Activated naive CD4-positive, alpha-beta T cell treated with anti-CD3 and anti-CD28 coated beads, Interleukin-2, amount 50 U/mL, for 16 hours (primary cell): ENCODE data around the gene TAL1.
"Not testable (repeated sequence)": the region's sequence is repeated elsewhere in the genome, so short reads cannot be mapped to it uniquely, and the experiment has no call there.

Experiments used
- DNase-seq: peaks from one replicate; pipeline ENCODE4 v3.0.0-alpha.2; 2020

The TAL1 gene

DNA sequence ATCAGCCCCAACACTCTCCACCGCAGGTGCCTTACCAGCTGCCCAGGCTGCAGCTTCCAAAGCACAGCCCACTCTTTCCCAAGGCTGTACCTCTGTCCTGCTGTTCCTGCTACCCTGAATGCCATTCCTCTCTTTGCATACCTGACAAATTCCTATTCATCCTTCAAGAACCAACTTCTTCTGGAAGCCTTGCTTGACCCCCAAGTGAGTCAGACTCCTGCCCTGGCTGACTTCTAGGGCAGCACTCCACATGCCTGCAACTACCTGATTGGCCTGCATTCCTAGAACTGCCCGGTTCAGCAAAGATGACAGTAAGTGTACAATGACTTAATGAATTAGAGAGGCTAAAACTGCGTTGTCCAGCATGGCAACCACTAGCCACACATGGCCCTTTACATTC is 21.4 kb downstream of the TAL1 start:
- no peak for DNase-seq

DNA sequence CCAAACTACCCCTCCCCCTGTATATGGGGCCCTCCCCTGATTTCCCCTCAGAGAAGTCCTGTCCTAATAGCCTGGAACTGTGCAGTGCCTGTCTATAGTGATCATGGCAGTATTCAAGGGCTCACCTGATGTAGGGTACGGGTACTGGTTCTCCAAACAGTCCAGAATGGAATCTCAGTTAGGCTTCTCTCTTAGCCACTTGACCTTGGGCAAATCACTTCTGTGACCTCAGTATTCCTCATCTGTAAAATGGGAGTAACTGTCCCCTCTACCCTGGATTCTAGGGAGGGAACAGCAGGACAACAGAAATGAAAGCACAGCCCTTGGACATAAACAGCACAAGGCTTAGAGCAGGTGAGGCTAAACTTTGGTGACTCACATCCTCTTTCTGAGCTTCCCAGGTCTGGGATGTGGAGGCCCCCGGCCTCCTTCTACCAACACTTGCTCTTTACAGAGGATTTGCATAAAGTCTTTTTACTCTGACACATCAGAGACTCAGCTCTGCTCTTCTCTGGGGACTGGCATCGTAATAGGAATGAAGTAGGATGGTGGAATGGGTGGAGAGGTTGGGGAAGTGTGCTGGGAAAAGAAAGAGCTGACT is 22.2 kb downstream of the TAL1 start:
- no peak for DNase-seq

GRCh38 chr1:47209091-47209490 is 22.9 kb downstream of the TAL1 start:
- DNase-seq, result no peak

DNA sequence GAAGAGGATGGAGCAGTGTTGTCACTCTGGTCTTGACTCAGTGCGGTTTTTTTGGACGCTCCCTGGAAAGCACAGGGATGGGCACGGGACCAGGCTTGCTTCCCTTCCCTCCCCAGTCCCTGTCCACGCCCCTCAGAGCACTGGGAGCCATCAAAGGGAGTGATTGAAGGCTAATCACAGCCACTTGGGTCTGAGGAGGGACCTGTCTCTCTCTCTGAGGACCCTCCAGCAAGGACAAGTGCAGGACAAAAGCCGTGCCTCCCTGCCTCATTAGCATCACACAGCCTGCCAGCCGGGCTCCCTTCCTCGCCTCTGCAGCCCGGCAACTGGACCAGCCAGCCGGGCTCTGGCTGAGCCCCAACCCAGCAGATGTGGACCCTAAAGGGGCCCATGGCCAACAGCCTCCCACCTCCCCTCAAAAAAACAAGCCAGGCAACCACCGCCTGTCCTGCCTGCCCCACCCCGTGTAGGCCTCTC is 23.6 kb downstream of the TAL1 start:
- DNase-seq, result no peak

GRCh38 chr1:47207803-47208373 is 24.1 kb downstream of the TAL1 start:
- no peak for DNase-seq

- no peak for DNase-seq
Observed at GRCh38 chr1:47205918-47206317, 26.1 kb downstream of the TAL1 start.

DNA sequence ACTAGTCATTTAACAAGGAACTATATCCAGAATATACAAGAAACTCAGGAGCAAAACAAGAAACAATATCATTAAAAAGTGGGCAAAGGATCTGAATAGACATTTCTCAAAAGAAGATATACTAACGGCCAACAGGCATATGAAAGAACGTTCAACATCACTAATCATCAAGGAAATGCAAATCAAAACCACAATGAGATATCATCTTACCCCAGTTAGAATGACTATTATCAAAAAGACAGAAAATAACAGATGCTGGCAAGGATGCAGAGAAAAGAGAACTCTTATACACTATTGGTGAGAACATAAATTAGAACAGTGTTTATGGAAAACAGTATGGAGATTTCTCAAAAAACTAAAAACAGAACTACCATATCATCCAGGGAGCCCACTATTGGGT is 28.5 kb downstream of the TAL1 start:
- not testable (repeated sequence) for DNase-seq

GRCh38 chr1:47201179-47201578 is 30.8 kb downstream of the TAL1 start:
- DNase-seq, result no peak

GRCh38 chr1:47198214-47198613 is 33.8 kb downstream of the TAL1 start:
- no peak for DNase-seq

- DNase-seq, result no peak
Observed at GRCh38 chr1:47196622-47197021, 35.4 kb downstream of the TAL1 start.

- not testable (repeated sequence) for DNase-seq
Observed at GRCh38 chr1:47195981-47196380, 36.0 kb downstream of the TAL1 start.

DNA sequence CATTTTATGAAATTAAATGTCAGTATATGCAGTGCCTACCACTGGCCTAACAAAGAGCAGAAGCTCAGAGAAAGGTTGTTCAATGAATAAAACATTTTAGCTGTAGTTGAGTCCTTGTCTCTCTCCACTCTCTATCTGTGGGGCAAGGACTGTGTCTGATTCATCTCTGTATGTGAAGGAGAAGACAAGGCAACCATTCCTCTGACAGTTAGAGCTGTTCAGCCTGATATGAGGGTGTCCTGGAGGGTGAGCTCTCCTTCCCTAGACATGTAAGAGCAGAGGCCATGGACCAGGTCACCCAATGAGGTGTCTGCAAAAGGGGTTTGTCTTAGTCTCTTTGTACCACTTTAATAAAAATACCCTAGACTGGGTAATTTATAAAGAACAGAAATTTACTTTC is 37.7 kb downstream of the TAL1 start:
- no peak for DNase-seq

- not testable (repeated sequence) for DNase-seq
Observed at GRCh38 chr1:47193496-47193895, 38.5 kb downstream of the TAL1 start.

DNA sequence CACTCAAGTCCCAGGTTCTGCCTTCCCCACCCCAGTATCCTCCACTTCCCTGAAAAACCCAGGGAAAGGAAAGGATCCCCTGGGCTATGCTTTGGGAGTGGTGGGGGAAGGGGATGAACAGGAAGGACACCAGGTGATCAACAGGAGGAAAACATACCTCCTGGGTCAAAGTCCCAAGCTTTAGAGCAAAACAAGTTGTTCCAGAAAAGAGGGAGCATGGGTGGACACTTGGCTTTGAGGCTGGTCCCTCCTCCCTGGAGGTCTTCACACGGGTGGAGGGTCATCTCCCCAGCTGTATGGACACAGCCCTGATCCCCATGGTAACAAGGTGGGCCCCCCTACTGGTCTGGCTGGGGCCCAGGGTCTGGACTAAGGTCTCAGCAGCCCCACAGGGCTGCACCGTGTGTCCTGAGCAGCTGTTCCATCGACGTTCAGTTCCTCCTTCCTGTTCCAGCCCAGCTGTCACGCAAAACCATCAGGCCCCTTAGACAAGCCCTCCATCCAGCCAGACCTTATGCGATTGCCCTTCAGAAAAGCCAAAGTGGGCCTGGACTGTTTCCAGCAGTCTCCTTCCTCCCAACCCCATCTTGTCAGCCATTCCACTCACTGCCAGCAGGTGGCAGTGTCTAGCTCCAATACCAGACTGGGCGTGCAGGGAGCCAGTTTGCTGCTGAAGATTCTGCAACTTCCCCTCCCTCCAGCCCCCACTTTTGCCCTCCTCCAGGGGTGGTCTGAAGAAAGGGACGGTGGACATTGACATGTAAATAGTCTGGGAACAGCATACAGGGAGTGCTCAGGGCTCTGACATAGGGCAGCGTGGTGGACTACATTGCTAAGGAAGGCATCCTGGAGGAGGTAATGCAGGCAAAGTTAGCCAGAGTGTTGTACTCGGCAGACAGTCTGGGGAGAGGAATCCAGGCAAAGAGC is 39.3 kb downstream of the TAL1 start:
- peak; percentile 66 for DNase-seq

DNA sequence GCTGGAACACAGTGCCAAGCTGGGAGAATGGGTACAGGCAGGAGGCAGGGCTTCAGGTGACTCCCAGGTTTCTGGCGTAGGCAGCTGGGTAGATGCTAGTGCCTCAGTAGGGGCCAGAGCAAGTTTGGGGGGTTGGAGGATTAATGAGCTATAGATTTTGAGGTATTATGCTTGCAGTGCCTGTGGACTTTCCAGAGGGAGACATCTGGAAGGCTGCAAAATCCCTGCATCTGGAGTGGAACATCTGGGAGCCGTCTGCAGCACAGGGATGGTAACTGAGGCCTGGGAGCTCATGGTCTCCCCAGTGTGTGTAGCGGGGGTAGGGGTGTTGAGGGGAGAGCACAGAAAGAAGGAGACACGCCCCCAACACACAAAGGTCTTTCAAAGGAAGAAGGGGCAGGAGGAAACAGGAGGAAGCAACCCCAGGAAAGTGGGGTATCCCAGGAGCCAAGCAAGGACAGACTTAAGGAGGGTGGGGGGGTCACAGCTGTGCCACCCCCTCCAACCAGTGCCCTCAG is 40.0 kb downstream of the TAL1 start:
- DNase-seq, result no peak

- DNase-seq, result no peak
Observed at GRCh38 chr1:47190857-47191256, 41.2 kb downstream of the TAL1 start.

- DNase-seq, result no peak
Observed at GRCh38 chr1:47190509-47190855, 41.5 kb downstream of the TAL1 start.

GRCh38 chr1:47189844-47190508 is 42.0 kb downstream of the TAL1 start, which contains the start of gene PDZK1IP1:
TSS of gene PDZK1IP1 (minus strand) at chr1:47190036. CDS start at chr1:47189932, 104 bp downstream.
- no peak for DNase-seq

DNA sequence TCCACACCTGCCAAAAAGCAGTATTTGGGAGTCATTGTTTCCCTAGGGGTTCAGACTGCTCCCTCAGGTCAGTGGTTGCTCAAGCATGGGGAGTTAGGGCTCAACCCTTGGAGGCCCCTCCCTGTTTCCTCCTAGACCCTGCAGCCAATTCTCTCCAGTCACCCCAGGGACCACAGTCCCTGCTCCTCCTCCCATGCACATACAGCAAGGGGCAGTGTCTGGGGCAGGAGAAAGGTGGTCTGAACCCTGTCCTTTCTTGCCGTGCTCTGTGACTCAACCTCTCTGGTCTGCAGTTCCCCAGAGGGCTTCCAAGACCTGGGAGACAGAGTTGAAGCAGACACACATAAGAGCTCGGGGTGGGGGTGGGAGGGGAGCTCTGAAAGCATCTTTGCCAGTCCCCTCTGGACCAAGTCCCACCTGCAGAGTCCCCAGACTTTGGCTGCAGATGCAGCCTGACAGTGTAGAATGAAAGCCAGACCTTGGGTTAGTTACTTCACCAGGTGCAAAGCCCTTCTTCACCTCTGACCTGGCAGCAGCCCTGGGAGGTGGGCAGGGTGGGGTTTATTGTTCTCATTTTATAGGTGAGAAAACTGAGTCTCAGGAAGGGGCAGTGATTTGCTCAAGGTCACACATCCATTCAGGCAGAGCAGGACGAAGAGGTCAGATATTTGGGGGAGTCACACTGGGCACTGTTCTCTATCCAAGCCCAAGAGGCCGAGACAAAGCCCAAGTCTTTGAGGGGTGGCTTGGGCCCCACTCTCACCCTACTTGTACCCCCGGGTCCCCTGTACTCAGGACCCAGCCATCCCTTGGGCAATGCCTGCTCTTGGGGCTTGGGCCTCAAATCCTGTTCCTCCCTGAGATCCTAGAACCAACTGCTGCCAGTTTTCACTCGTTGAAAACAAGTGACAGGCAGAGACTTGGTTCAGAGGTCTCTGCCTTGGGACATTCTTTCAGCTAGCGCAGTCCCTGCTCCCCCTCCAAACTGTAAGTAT is 42.9 kb downstream of the TAL1 start:
- DNase-seq, result no peak

DNA sequence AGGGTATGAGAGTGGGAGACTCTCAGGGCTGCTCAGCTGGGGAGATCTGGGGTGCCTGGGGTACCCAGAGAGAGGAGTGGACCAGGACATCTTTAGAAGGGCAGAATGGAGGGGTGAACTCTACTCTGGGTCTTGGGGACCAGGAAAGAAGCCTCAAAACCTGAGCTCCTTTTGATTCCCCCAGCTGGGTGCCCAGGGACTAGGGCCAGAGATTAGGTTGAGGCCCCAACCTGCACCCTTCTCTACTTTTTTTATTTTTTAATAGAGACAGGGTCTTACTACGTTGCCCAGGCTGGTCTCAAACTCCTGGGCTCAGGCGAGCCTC is 44.1 kb downstream of the TAL1 start:
- no peak for DNase-seq

GRCh38 chr1:47187231-47187925 is 44.6 kb downstream of the TAL1 start:
- no peak for DNase-seq
